HG03280 (cell line): Measurements from ENCODE around the gene HCK.
A peak's percentile ranks its signal among the peaks of the same experiment; 100 is the strongest.
"Not testable (repeated sequence)": the region's sequence is repeated elsewhere in the genome, so short reads cannot be mapped to it uniquely, and the experiment has no call there.

Experiments used
- ATAC-seq: cut with Tn5 transposase; IDR thresholded peaks from one replicate; pipeline ENCODE4 v1.9.1; 2021; ENCODE audit warnings: mild to moderate bottlenecking, moderate library complexity; ENCODE audit not compliant: unreplicated experiment

Gene HCK

DNA sequence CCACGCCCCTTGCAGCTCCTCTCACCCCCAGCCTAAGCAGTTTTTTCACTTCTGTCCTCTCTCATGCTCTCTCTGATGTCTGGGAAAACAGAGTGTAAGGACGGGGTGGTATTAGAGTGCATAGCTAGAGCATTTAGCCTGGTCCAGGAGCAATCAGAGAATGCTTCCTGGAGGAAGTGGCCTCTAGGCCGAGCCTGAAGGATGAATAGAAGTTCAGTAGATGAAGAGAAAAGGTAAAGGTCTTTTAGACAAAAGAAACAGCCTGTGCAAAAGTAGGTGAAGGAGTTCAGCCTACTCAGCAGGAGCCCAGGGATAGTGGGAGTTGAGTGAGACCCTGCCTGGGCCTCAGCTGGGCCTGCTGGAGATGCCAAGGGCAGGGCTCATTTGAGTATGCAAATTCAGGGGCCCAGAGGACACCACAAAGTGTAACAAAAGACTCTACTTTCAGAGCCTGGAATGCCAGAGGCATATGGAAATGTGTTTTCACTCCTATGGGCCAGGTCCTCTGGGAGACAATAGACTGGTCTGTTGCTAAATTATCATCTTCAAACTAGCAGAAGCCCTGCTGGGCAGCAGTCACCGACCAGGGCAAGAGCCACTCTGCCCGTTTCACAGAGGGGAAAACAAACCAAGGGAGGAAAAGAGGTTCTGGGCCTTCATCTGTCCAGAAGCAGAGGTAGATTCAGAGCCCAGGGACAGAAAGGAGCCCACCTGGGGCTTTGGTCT lies 37.8 kb downstream of the HCK start:
- ATAC-seq, result no peak

DNA sequence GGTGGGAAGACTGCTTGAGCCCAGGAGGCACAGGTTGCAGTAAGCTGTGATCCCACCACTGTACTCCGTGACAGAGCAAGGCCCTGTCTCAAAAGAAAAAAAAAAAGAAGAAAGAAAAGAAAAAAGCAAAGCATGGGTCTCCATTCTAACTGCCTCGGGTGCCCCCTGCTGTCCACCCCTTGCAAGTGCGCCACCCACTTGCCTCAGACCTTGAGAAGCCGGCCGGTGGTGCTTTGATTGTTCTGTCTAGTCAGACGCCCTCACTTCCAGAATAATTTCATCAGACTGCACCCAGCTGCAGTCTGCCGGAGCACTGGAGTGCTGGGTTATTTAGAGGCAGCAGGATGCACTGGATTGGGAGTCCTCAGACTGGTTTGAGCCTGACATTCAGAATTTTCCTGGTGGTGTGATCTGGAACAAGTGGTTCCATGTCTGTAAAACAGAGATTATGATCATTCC lies 39.9 kb downstream of the HCK start:
- ATAC-seq, result no peak

DNA sequence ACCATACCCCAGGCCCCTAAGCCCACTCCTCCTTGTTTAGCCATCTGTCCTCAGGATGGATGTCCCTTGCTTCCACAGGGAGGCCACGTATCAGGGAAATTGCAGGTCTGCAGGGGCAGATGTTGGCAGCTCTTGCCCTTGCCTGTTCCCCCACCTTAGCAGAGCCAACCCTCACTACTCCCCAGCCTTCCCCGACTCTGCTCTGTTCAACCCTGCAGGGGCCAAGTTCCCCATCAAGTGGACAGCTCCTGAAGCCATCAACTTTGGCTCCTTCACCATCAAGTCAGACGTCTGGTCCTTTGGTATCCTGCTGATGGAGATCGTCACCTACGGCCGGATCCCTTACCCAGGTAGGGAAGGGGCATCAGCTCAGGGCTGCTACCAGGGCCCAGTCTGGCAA lies 46.7 kb downstream of the HCK start:
- ATAC-seq, result no peak

DNA sequence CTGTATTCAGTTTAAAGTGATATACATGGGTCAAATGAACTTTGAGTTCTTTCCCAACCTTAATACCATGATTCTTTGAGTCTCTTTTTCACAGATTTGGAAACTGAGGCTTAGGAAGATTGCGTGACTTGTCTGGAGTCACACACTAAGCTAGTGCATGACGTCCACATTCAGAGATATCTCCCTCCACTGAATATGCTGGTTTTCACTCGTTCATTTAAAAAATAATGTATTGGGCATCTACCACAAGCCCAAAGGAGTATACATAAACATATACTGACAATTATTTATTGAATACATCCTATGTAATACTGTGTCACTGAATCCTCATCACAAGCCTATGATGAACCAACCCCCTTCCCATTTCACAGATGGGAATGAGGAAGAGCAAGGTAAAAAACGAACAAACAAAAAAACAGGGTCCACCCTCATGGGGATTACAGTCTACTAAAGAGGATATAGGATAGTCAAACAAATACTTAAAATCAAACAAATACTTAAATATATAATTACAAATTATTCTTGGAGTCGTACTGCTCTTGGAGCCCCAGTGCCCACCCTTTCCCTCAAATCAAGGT lies 56.9 kb downstream of the HCK start:
- ATAC-seq, result no peak

DNA sequence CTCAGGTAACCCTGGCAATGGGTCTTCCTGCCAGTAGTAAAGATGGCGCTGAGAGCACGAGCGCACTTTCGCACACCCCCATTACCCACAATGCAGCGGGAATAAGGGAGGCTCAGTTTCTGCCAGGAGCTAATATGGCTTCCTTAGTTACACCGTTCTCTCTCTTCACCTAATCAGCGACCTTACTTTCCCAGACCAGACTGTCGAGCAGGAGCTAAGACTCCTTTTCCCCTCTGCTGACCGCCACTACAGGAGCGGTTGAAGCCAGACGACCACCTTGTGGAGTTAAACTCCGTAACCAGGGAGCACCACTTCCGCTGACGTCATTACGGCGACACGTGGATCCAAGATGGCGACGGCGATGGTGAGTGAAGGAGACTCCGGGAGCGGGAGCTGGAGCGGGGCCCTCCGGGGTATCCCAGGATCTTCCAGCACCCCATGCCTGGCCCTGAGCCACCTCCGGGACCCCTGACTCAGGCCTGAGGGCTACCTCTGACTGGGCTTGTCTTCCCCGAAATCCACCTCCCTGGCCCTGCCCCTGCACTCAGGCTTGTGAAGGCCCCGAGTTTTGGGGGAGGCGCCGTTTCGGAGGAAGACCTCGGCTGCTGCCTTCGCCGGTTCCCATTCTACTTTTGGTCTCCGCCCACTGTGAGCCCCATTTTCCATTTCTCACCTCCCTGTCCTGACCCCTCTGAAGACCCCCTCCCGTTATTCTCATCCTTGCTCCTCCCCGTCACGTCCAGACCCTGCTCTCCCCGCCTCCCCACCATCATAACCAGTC lies 57.5 kb downstream of the HCK start, which contains the start of gene TM9SF4:
Gene TM9SF4 (plus strand): TSS at position 323 of the 781 bp plus-strand sequence. CDS start 27 bp downstream, at position 350.
- peak; percentile 87 for ATAC-seq

DNA sequence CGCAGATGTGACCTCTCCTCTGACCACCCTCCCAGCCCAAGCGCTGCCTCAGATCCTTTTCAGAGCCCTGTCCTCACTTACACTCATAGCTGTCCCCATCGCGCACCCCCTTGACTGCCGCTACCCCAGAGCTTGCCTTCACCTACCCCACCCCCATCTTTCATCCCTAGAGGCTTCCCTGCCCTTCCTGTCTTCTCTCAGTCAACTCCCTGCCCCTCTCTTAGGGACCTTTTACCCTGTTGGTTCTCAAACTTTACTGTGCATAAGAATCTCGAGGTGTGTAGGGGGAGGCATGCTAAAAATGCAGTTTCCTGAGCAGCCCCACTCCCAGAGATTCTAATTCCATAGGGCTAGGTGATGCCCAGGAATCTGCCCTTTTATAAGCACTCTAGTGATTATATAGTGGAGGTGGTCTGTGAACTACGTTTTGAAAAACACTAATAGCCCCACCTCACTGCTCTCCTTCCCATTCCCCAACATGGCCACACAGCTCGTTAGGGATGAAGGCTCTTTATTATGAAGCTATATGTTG lies 58.2 kb downstream of the HCK start:
- ATAC-seq, result no peak

DNA sequence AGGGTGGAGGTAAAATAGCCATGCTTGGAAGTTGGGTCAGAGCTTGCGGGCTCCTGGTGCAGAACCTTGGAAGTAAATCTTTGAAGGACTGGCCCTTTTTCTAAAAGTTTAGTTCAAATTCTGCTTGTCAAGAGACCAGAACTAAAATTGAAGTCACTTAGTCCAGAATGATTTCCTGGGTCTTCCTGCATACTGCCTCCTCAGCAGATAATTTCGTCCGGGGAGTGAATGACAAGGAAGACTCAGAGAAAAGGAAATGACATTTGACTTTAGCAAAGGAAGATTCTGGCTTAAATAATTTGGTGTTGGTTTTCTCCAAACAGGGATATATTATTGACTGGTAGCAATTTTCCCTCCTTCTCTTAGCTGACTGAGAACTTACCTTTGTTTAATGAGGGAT lies 58.7 kb downstream of the HCK start:
- no peak for ATAC-seq

DNA sequence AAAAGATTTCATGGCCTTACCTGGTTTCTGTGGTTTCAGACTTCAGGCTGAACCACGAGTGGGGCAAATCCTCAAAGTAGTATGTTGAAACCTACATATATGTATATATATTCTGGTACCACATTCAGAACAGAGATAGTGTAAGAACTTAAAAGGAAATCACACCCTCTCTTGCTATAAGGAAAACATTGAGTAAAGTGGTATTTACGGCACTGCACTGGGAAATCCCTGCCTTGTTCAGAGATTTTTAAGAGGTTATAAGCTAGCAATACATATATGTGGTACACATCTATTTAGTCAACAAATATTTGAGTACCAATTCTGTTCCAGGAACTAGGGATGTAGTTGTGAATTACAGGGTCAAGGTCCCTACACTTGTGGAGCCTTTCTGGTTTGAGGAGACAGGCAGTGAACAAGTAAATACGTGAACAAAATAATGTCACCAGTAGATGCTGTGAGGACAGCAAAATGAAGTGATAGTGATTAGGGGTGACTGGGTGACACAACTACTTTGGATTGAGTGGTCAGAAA lies 59.2 kb downstream of the HCK start:
- no peak for ATAC-seq

DNA sequence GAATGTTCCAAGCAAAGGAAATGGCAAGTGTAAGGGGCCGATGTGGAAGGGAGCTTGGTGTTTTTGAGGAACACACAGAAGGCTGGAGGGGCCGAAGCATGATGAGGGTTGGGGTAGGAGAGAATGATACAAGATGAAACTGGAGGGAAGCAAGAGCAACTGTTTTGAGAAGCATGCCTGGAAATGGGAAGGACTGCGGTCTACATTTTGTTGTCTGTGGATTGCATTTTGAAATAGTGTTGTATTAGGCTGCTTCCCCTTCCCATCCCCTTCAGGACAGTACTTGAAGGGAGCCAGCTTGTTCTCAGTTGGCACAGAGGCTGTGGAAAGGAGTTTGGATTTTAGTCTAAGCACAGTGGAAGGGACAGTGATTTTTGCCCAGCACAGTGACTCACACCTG lies 59.7 kb downstream of the HCK start:
- ATAC-seq, result no peak

DNA sequence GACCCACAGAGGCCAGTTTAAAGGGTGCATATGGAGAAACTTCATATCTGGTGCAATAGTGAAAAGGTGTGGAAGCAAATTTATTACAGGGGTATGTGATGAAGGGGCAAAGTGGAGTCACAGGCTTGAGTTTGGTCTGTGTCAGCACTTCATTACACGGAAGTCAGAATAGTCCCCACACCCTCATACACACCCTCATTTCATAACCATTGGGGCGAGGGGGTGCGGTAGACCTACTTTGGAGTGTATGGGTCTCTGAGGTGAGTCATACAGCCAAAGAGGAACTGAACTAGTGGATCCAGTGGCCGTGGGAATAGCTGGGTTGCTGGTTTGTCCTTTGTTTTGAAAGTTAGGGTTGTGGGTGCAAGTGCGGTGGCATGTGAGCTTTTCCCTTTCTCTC lies 60.8 kb downstream of the HCK start:
- no peak for ATAC-seq

DNA sequence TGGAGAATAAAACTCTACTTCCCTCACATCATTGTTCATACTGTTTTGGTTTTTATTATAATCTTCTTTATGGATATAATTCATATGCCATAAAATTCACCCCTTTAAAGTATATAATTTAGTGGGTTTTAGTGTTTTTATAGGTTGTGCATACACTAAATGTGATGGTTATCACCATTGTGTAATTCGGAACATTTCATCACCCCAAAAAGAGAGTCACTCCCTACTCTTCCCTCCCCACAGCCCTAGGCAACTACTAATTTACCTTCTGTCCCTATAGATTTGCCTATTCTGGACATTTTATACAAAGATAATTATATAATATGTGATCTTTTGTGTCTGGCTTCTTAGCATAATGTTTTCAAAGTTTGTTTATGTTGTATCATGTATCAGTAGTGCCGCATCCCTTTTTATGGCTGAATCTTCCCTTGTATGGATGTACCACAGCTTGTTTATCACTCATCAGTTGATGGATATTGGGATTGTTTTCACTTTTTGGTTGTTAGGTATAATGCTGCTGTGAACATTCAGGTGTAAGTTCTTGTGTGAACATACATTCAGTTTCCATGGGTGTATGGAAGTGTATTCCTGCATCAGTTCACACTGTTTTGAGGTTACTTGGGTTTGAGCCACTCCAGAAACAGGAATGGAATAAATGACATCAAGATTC lies 61.7 kb downstream of the HCK start:
- no peak for ATAC-seq

DNA sequence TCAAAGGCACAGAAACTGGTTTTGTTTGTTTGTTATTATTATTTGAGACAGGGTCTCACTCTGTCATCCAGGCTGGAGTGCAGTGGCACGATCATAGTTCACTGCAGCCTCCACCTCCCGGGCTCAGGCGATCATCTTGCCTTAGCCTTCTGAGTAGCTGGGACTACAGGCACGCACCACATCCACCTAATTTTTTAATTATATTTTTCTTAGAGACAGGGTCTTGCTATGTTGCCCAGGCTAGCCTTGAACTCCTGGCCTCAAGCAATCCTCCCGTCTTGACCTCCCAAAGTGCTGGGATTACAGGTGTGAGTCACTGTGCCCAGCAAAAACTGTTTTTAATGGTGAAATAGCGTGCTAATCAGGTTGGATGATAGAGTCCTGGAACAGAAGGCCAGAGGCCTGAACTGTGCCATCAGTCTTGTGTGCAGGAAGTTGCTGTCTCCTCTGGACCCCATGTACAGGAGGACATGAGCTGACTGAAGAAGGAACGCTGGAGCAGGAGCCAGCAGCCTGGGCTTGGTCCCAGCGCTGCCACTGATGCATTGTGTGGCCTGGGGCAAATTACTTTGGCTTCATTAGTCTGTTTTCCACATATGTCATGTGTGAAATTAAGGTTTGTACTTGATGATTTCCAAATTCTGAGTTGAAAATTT lies 62.4 kb downstream of the HCK start:
- ATAC-seq, result no peak

DNA sequence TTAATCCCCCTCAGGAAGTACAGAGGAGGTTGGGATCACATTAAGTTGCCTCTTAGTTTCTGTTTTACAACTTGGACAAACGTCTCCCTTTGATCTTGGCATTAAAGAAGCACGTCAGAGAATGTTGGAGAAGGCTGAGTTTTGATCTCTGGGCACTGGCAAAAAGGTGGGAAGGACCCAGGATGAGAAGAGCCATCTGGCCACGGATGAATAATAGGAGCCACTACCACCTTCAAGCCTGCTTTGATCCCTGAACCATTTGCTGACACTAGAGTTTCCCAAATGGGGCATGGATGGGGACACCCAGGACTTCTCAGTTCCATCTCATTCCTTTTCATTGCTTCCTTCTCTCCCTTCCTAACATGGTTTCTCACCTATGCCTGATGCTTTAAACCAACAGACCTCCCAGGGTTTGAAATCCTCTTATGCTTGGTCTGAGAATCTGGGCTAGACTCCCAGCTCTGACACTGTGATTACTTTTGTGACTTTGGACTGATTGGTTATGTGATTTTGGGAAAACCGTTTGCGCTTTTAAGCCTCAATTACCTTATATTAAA lies 63.2 kb downstream of the HCK start:
- no peak for ATAC-seq

DNA sequence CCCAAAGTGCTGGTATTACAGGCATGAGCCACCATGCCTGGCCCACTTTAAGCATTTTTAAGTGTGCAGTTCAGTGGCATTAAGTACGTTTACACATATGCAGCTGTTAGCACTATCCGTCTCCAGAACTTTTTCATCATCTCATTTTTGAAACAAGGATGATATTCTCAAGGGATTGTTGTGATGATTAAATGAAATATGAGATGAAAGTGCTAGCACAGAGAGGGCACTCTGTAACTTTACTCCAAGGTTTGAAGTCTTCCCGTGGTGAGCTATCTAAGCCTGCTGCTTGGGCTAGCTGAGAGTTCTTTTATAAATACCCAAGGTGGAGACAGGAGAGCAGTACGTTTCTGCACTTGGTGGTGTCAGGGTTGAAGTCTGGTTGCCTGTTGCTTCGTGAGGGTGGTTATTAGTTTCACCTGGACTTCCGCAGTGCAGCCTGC lies 64.1 kb downstream of the HCK start:
- ATAC-seq, result no peak

DNA sequence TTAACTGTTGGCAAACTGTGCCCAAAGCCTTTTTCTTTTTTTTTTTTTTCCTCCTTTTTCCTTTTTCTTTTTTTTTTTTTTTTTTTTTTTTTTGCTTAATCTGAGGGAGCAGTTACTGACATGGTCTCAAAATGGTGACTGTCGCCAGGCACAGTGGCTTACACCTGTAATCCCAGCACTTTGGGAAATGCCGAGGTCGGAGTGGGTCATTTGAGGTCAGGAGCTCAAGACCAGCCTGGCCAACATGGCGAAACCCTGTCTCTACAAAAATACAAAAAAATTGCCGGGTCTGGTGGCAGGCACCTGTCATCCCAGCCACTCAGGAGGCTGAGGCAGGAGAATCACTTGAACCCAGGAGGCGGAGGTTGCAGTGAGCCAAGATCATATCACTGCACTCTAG lies 64.8 kb downstream of the HCK start:
- ATAC-seq, result not testable (repeated sequence)

DNA sequence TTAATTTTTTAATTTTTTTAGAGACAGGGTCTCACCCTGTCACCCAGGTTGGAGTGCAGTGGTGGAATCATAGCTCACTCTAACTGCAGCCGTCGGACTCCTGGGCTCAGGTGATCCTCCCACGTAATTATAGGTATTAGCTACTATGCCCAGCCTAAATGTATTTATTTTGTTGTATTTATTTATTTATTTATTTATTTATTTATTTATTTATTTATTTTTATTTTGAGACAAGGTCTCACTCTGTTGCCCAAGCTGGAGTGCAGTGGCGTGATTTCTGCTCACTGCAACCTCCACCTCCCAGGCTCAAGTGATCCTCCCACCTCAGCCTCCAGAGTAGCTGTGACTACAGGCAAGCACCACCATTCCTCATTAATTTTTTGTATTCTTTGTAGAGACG lies 66.4 kb downstream of the HCK start:
- not testable (repeated sequence) for ATAC-seq

DNA sequence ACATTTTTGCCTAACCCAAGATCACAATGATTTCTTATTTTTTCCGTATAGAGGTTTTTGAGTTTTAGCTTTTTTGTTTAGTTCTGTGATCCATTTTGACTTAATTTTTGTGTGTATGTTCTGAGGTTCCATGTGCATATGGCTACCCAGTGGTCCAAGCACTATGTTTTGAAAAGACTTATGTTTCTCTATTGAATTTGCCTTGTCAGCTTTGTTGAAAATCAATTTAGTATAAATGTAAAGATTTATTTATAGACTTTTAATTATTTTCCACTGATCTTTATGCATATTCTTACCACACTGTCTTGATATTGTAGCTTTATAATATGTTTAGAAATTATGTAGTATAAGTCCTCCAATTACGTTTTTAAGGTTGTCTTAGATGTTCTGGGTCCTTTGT lies 67.7 kb downstream of the HCK start:
- ATAC-seq, result no peak

DNA sequence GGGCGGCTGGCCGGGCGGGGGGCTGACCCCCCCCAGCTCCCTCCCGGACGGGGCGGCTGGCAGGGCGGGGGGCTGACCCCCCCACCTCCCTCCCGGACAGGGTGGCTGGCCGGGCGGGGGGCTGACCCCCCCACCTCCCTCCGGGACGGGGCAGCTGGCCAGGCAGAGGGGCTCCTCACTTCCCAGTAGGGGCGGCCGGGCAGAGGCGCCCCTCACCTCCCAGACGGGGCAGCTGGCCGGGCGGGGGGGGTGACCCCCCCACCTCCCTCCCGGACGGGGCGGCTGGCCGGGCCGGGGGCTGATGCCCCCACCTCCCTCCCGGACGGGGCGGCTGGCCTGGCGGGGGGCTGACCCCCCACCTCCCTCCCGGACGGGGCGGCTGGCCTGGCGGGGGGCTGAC lies 69.9 kb downstream of the HCK start:
- ATAC-seq, result not testable (repeated sequence)

DNA sequence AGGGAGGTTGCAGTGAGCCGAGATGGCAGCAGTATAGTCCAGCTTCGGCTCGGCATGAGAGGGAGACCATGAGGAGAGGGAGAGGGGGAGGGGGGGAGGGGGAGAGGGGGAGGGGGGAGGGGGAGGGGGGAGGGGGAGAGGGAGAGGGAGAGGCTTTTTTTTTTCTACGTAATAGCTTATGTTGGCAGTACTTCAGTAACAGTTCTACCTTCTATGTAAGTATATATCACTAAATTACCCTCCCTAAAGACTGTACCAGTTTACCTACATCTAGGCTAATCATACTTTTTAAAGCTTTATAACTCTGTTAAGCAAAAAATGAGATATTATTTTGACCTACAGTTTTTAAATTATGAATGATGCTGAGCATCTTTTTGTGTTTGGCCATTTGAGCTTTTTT lies 71.0 kb downstream of the HCK start:
- no peak for ATAC-seq

DNA sequence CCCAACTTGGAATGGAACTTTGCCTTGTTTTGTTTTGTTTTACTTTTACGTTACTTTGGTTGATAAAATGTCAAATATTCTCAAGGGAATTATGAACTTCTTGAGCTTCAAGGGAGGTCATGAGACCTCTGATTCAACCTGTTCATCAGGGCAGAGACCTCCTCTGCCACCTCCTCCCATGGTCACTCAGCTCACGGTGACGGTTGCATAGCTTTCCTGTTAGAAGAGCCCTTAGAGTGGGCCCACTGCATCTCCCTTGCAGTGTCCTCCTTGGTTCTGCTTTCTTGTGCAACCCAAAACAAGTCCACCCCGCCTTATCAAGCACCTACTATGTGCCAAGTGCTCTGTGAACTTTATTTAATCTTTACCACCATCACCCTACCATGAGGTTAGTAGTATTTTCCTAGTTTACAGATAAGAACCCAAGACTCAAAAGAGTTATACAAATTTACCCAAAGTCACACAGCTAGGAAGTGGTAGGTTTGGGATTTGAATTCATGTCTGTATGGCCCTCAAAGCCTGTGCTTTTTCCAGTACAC lies 72.9 kb downstream of the HCK start:
- ATAC-seq, result no peak
